Iris pigment epithelial cell (primary cell): ENCODE results near the gene ACTG1.

Experiments used
- DNase-seq: peaks from one replicate; pipeline ENCODE4 v3.0.0-alpha.2; 2011; ENCODE audit warnings: low read depth

ACTG1 gene

DNA sequence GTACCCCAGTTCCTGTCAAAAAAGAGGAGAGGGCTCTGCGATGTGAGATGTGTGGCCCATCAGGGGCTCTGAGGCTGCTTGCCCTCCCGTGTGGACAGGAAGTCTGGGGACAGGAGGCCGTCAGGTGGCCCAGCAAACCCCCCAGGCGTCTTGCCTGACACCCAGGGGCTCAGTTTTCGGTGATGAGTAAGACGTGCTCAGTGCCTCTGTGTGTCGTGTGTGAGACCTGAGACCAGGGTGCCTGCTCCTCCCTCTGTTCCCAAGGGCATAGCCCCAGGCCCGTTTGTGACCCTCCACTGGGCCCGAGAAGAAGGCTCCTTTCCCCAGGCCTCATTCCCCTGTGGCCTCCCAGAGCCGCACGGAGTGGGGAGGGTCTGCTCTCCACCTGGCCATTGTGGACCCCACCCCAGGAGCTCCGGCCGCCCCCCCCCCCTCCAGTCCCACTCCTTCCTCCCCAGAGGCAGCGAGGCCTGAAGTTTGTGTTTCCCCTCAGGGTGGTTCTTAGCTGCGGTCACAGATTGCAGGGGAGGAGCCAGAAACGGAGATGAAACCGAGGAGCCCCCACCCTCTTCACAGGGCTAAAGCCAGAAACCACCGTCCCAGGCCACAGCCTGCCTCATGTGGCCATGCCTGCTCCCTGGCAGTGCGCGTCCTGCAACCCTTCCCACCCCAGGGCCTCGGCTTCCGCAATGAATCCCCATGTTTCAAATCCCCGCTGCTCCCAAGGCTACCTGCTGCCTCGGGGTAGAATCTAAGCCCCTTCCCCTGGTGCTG, 4.9 kb upstream of the ACTG1 start:
- peak; percentile 25 for DNase-seq

DNA sequence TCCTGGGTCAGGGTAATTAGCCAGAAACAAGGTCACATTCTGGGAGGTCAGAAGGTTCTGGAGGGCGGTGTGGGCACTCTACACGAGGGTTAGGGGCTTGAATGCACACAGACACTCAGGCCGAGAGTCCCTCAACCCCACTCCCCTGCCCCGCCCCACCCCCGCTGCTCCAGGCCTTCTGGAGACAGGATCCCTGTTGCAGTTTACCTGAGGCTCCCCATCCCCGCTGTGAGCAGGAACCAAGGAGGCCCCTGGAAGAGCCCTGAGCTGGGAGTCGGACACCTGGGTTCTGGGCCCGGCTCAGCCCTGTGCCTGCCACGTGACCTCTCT, 4.4 kb upstream of the ACTG1 start:
- DNase-seq: no peak

DNA sequence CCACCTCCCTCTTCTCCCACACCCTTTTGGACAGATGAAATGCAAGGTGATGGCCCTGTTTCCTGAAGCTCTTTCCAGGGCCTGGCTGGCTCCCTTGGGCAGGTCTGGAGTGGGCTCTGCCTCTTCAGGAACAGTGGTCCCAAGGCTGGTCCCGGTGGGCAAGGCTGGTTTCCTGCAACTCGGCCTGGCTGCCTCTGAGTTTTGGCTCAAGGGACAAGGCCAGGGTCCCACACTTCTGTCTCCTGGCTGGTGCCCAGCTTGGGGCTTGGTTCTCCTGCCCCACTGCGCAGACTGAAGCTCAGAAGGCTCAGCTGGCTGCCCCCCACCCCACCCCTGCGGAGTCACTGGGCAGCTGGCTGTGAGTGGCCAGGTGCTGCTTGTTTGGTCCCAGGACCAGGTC, 3.8 kb upstream of the ACTG1 start:
- DNase-seq: no peak

DNA sequence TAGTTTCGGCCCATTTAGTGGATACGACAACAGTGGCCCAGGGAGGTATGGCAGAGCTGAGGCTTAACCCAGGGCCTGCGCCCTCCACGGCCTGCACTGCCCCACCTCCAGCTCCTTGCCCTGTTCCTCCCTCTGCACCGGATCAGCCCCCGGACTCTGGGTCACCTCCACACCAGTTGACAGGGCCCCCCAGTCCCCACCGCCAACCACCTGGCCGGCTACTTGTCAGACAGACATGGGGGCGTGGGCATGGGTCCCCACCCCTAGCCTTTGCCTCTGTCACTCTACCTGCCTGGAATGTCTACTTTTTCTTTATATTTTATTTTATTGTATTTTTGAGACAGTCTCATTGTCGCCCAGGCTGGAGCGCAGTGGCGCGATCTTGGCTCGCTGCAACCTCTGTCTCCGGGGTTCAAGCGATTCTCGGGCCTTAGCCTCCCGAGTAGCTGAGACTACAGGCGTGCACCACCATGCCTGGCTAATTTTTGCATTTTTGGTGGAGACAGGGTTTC, 3.0 kb upstream of the ACTG1 start:
- DNase-seq: no peak

DNA sequence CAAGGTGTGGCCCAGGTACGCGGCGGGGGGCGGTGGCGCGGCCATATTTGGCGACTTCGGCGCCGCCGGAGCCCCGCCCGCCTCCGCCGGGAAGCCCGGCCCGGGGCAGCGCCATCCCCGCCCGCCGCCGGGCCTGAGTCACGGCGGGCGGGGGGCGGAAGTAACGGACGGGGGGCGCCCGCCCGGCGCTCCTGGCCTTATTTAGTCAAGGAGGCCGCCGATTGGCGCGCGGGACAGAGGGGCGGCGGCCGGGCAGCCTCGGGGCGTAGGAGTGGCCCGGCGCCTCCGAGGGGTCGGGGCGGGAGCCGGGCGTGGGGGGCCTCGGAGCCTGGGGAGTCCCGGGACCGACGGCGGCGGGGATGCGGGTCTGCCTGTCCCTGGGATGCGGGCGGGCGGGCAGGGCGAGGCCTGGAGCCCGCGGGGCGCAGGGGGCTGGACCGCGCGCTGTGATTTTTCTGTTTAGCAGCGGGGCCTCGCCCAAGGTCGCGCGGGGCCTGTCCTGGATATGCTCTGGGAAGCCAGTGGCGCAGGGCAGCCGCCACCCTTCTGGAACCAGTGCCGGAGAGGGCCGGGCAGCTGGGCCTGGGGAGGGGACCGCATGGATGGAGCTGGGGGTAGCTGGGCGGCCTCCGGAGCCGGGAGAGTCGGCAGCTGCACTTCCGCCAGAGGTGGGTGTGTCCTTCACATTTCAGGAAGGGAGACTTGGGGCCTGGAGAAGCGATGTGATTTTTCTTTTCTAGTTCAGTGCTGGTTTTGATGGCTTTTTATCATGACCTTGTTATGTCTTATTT, 2.3 kb upstream of the ACTG1 start:
- DNase-seq: peak; percentile 81

DNA sequence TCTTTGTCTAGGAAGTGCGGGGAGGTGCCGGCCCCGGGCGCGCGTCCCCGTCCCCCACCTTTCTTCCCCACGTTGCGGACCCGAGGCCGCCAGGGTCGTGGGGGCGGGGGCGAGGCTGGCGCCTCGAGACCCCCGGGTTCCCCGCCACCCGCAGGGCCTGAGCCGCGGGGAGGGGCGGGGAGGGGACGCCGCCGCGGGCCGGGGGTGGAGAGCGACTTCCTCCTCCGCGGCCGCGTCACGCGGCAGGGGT, 1.8 kb upstream of the ACTG1 start:
- DNase-seq: no peak

DNA sequence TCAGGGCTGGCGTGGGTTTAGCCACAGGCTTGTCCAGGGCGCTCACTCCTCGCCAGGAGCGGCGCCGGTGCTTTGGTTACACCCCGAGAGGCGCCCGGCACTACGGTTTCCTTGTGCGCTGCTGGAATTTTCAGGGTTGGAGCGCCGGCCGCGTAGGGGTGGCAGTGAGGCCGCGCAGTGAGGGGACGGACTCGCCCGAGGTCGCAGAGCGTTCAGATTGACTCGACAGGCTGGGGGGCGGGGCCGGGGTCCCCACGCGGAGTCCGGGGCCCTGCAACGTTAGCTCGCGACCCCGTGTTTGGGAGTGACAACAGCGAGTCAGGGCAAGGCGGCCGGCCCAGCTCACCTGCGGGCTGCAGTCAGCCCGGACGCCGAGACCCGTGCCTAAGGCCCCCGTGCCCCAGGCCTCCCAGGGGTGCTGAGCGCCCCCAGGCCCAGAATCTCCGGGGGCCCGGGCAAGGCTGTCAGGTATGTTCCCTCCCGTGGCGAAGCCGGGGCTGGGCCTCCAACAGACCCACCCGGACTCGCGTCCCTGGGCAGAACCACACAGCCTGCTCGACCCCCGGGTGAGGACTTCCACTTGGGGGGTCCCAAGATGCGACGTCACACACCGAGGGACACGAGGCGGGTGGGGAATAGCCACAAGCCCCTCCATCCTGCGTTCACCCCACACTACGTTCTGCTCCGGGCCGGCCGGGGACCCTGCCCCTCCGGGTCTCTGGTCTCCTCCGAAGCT, 1.3 kb upstream of the ACTG1 start:
- DNase-seq: peak; percentile 87

DNA sequence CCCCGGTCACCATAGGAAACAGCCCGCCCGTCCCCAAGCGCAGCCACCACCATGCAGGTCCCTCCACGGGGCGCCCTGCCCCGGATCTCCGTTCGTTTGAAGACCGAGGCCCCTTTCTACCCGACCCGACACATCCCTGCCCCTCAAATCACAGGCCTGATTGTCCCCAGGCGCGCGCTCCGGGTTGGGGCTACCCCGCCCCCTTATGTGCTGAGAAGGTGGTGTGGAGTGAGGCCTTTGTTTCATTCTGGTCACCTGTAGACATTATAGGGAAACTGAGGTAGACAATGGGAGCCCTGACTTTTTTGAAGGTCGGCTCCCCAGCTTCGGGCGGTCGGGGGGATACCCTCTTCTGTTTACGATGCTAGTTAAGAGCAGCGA, 763 bp upstream of the ACTG1 start:
- no peak for DNase-seq

DNA sequence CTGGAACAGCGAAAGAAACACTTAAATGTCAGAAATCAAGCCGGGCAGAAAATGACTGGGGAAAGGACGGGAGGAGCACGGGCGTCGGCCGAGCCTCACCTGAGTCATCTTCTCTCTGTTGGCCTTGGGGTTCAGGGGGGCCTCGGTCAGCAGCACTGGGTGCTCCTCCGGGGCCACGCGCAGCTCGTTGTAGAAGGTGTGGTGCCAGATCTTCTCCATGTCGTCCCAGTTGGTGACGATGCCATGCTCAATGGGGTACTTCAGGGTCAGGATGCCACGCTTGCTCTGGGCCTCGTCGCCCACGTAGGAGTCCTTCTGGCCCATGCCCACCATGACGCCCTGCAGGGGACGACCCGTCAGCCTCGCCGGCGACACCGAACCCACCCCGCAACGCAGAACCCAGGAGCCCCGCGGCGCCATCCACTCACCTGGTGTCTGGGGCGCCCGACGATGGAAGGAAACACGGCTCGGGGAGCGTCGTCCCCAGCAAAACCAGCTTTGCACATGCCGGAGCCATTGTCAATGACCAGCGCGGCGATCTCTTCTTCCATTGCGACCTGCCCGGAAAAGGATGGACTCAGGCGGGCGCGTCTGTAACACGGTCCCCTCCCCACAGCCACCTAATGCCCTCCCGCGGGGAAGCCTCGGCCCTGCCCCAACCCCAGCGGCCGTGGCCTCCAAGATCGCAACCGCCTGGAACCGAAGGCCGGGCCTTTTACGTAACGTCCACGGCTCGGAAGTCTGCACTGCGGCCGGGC, 616 bp downstream of the ACTG1 start:
- DNase-seq: peak; percentile 52

DNA sequence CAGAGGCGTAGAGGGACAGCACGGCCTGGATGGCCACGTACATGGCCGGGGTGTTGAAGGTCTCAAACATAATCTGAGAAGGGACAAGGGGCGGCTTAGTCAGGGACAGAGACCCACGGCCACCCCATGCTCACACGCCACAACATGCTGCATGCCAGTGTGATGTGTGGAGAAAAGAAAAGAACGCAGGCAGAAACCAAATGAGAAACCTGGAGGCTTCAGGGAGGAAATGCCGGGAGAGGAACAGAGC, 1.1 kb downstream of the ACTG1 start:
- DNase-seq: peak; percentile 24

DNA sequence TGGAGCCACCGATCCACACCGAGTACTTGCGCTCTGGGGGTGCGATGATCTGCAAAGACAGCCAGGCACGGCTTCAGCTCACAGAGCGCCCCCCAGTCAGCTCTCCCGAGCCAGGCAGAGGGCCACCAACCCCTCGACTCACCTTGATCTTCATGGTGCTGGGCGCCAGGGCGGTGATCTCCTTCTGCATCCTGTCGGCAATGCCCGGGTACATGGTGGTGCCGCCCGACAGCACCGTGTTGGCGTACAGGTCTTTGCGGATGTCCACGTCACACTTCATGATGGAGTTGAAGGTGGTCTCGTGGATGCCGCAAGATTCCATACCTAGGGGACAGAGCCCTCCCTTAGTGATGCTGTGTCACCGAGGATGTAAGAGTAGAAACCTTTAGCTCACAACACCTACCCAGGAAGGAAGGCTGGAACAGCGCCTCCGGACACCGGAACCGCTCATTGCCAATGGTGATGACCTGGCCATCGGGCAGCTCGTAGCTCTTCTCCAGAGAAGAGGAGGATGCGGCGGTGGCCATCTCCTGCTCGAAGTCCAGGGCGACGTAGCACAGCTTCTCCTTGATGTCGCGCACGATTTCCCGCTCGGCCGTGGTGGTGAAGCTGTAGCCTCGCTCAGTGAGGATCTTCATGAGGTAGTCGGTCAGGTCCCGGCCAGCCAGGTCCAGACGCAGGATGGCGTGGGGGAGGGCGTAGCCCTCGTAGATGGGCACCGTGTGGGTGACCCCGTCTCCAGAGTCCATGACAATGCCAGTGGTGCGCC, 1.6 kb downstream of the ACTG1 start:
- DNase-seq: peak; percentile 39

DNA sequence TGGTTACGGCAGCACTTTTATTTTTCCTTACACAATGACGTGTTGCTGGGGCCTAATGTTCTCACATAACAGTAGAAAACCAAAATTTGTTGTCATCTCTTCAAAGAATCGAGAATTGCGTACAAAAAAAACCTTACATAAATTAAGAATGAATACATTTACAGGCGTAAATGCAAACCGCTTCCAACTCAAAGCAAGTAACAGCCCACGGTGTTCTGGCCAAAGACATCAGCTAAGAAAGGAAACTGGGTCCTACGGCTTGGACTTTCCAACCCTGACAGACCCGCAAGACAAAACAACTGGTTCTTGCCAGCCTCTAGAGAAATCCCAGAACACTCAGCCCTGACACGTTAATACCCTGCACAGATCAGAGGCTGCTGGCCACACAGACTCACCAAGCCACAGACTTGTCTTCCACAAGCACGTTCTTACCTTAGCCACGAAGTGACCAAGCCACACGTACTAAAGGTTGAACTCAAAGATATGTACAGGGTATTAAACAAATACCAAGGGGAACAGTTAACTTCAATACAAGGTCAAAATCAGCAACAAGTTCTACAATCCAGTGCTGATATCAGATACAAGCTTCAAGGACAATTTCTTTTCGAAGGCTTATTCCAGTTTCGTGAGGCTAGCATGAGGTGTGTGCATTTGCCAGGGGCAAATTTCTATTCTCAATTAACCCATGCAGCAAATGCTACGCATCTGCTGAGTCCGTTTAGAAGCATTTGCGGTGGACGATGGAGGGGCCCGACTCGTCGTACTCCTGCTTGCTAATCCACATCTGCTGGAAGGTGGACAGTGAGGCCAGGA, 2.4 kb downstream of the ACTG1 start:
- DNase-seq: peak; percentile 29

DNA sequence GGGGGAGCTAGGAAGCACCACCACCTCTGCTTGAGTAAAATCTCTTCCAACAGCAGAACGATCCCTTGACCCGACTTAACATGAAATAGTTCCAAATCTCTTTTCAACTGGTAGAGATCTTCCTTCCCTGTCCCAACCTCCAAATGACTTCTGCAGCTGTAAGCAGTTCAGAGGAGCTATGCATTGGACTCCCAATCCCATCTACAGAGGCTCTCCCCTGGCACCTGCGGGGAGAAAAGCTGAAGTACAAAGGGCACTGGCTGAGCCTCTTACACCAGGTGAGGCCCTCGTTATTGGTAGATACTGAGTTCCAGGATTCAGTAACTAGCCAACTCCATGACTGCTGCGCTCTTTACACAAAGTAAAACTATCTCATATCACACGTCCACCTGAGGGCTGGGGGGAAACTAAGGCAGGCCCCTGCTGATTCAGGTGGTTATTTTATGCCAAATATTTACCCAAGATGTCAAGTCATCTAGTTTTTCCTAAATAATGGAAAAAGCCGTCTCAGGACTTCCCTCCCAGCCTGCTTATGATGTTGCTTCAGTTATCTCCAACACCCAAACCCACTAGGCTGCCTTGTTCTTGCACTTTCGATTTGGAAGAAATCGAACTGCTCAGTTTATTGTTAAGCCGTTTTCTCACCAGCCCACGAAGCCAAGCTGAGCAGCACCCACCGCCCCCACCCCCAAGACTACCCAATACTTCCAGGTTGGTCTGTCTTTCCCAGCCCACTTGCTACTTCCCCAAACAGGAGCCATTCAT, 3.2 kb downstream of the ACTG1 start:
- peak; percentile 35 for DNase-seq

DNA sequence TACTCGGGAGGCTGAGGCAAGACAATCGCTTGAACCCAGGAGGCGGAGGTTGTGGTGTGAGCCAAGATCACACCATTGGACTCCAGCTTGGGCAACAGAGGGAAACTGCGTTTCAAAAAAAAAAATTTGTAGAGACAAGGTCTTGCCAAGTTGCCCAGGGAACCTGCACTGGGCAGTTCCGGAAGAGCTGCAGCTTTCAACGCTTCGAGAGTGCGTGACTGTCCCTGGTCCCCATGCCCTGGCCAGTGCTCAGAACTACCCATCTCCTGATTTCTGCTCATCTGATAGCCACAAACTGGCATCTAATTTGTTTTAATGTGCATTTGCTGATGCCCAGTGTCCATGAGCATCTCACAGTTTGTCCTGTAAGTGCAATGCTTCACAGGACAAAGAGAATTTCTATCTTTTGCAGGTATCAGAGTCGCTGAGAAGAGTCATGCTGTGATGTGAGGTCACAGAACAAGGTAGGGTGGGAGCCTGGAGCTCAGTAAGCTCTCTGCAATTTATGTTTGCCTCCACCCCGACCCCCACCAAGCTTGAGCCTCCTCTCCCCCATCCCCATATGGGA, 3.9 kb downstream of the ACTG1 start:
- peak; percentile 41 for DNase-seq

DNA sequence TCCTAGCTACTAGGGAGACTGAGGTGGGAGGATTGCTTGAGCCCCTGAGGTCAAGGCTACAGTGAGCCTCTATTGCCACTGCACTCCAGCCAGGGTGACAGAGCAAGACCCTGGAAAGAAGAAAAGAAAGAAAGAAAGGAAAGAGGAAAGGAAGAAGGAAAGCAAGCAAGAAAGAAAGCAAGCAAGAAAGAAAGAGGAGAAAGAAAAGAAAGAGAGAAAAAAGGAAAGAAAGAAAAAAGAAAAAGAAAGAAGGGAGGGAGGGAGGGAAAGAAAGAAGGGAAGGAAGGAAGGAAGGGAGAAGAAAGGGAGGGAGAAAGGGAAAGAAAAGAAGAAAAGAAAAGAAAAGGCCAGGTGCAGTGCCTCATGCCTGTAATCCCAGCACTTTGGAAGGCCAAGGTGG, 9.0 kb downstream of the ACTG1 start:
- no peak for DNase-seq

DNA sequence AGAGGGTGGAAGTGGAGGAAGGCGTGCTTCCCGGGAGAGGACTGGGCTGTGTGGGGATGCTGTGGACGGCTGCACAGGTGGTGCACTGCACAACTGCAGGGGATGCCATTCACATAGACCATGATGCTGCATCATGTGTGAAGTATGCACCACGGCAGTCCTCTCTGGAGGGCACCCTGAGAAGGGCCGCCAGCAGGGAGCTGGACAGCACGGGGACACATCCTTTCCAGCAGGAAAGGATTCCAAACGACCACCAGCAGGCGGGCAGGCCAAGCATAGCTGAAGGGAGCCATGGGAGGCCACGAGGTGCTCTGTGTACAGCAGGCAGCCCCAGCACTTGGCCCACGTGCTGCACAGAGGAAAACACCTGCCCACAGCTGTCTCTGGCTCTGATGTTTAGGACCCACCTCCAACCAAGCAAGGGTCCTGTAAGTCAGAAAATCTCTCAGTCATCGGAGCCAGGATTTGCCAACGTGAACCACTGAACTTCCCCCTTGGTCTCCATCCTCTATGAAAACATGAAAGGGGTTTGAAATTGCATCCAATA, 10.1 kb downstream of the ACTG1 start:
- no peak for DNase-seq

DNA sequence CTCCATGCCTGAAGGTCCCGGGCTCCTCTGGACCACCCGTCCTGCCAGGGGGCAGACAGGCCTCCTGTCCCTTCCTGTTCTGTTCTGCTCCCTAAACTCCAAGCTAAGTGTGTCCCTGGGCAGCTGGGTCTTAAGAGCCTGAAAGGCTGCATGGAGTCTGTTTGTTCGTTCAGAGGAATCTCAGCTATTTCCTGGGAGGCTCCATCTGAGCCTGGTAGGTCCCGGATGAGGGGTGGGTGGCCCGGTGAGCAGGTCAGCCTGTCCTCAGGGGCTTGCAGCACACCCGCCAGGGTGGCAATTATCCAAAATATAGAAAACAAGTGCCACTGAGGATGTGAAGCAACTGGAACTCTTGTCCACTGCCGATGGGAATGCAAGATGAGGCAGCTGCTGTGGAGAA, 12.6 kb downstream of the ACTG1 start:
- DNase-seq: peak; percentile 37

DNA sequence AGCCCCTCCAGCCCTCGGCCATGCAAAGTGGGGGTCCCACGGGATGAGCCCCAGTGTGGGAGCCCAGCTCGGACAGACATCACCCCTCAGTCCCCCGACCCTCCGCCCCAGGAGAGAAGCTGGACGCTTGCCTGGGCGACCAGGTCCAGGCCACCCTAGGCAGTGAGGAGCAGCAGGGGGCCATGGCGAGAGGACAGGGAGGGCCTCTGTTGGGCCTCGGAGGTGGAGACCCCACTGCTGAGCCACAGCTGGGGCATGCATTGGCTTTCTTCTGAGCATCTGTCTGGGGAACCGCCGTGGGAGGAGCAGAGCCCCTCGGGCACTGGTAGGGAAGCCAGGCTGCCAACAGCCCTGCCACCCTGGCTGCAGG, 13.0 kb downstream of the ACTG1 start:
- no peak for DNase-seq

DNA sequence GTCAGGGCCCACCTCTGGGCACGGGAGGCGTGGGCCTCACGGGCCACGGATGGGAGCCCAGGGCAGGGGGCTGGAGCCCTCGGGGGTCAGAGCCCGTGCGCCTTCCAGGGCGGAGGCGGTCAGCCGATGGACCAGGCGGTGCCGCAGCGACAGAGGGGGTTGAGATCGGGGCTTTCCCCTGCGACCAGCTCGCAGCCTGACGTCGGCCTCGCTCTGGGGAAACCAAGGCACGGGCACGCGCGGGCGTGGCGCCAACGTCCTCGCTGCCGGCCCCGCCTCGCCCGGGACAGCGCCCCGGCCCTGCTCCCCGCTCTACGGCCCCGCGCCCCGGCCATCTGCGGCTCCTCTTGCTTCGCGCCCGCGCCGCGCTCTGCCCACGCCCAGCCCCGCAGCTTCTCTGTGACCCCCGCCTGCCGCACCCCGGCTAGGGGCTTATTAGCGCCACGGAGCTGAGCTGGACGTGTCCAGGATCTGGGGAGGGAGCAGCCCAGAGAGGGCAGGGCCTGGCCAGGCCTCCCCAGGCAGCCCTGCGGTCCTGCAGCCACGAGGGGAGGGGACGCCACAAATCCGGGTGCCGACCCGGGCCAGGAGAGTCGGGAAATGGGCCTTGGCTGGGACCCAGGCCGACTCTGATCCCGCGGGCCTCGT, 13.5 kb downstream of the ACTG1 start:
- no peak for DNase-seq
